ENCODE results near the gene ZC3H7A. TPM values are rescaled to one million over a fixed set of nuclear protein-coding genes. Genes with fewer than 3 reads are reported as not detected.
"Not testable (repeated sequence)": the region's sequence is repeated elsewhere in the genome, so short reads cannot be mapped to it uniquely, and the experiment has no call there.

Gene ZC3H7A
- total and polyA plus RNA-seq, 2 of the 8 experiments (the other 6 are each of a cell fraction or from before 2014, with no cell fraction given) = 32.0 to 55.9 TPM

DNA sequence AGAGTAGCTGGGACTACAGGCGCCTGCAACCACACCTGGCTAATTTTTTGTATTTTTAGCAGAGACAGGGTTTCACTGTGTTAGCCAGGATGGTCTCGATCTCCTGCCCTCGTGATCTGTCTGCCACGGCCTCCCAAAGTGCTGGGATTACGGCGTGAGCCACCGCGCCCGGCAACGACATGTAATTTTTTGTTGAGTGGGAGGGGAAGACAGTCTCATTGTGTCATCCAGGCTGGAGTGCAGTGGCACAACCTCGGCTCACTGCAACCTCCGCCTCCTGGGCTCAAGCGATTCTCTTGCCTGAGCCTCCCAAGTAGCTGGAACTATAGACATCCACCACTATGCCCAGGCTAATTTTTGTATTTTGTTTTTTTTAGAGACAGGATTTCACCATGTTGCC lies 21.9 kb upstream of the ZC3H7A start:
- H2BK15ac ChIP-seq (ENCODE audit: low read length); H3K23me2 ChIP-seq (ENCODE audit: low read depth, low read length); H2BK120ac ChIP-seq (replicated peaks; ENCODE audit: low read depth, low read length); H4K91ac ChIP-seq (replicated peaks; ENCODE audit: insufficient read length, low read length); H3K4me2 ChIP-seq (ENCODE audit: insufficient read depth in 1 of 2, low read depth in 2 of 2, low read length in 2 of 2); H3K9ac ChIP-seq (replicated peaks in 1 of 4; ENCODE audit: extremely low read depth in 1 of 4, low read depth in 3 of 4, low read length in 3 of 4); H2AFZ ChIP-seq (ENCODE audit: low read length); H3K9me3 ChIP-seq (ENCODE audit: insufficient read depth in 2 of 2, low read depth in 1 of 2, low read length in 1 of 2); H3K36me3 ChIP-seq (ENCODE audit: control insufficient read depth in 2 of 4, insufficient read depth in 4 of 4, low read length in 3 of 4); H3K4me3 ChIP-seq (ENCODE audit: extremely low read depth in 1 of 4, insufficient read depth in 2 of 4, low read depth in 3 of 4, low read length in 4 of 4); H3K79me1 ChIP-seq (ENCODE audit: low read depth, low read length); H4K8ac ChIP-seq (ENCODE audit: extremely low read depth, insufficient read depth, low read length); FAIRE-seq; H4K5ac ChIP-seq (ENCODE audit: insufficient read length, low read depth, low read length); H3K18ac ChIP-seq (ENCODE audit: extremely low read depth, low read length); H2BK5ac ChIP-seq (ENCODE audit: low read depth, low read length); H3K27me3 ChIP-seq (replicated peaks in 1 of 4; ENCODE audit: control insufficient read depth in 3 of 4, extremely low read depth in 1 of 4, insufficient read depth in 3 of 4, low read length in 3 of 4); H2AK5ac ChIP-seq (ENCODE audit: low read depth, low read length); H2BK20ac ChIP-seq (ENCODE audit: low read length); H3K79me2 ChIP-seq (ENCODE audit: control insufficient read depth in 1 of 2, insufficient read depth in 2 of 2, low read length in 2 of 2); H3K4me1 ChIP-seq (replicated peaks in 1 of 4; ENCODE audit: control insufficient read depth in 3 of 4, insufficient read depth in 4 of 4, low read length in 3 of 4); H4K20me1 ChIP-seq (replicated peaks in 1 of 2; ENCODE audit: control insufficient read depth in 1 of 2, insufficient read depth in 2 of 2, low read length in 2 of 2); DNase-seq (ENCODE audit: low read depth in 1 of 2, low spot score in 2 of 2); H3K4ac ChIP-seq (replicated peaks; ENCODE audit: insufficient read length, low read depth, low read length); CTCF ChIA-PET (ENCODE audit: partially characterized antibody); H3K23ac ChIP-seq (ENCODE audit: insufficient read length); H3K14ac ChIP-seq (ENCODE audit: insufficient read length); H3K56ac ChIP-seq (replicated peaks; ENCODE audit: insufficient read length, low read depth, low read length); H3K27ac ChIP-seq (ENCODE audit: low read depth, low read length); H2BK12ac ChIP-seq (ENCODE audit: low read depth, low read length): not testable (repeated sequence)
- WGBS, 2 experiments (ENCODE audit: extremely low coverage in 1 of 2, insufficient coverage in 1 of 2, insufficient read length in 1 of 2, insufficient replicate concordance in 2 of 2, low coverage in 1 of 2, low lambda C conversion rate in 2 of 2, missing lambda C conversion rate in 1 of 2) = 94% methylated on average over 11 of the region's 13 CpGs; no CpG with 5 or more reads in 1 of the 2 experiments
- POLR2A ChIA-PET (ENCODE audit: partially characterized antibody) = interaction anchor here (1.0 kb wide), 2 partner anchors 34 to 77 kb away, joined by 3 read pairs; partner anchors contain the start of gene TXNDC11
